Hematopoietic multipotent progenitor cell treated with erythropoietin and hydrocortisone succinate and interleukin-3 and kit ligand, for 15 days (in vitro differentiated cells): ENCODE measurements around the gene TANC1.
"Not testable (repeated sequence)": the region's sequence is repeated elsewhere in the genome, so short reads cannot be mapped to it uniquely, and the experiment has no call there.

Experiments used
- DNase-seq: peaks from one replicate; pipeline ENCODE4 v3.0.0-alpha.2; 2015; ENCODE audit warnings: low spot score

Gene TANC1

DNA sequence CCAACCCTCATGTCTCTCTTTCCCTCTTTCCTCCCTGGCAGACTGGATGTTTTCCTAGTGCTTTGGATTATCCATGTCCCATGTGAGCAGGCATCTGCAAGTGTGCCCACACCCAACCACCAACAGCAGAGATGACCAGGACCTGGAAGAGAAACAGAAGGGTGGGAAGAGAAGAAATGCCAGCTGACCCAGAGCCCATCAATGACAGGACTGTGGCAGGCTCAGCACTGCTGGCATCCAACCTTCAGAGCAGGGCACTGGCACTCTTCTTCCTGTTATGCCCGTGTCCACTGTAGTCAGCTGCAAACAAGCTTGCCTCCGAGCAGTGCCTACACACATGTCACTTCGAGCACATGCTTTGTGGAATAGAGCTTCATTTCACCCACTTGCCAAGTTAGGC lies 121.1 kb downstream of the TANC1 start:
- no peak for DNase-seq

DNA sequence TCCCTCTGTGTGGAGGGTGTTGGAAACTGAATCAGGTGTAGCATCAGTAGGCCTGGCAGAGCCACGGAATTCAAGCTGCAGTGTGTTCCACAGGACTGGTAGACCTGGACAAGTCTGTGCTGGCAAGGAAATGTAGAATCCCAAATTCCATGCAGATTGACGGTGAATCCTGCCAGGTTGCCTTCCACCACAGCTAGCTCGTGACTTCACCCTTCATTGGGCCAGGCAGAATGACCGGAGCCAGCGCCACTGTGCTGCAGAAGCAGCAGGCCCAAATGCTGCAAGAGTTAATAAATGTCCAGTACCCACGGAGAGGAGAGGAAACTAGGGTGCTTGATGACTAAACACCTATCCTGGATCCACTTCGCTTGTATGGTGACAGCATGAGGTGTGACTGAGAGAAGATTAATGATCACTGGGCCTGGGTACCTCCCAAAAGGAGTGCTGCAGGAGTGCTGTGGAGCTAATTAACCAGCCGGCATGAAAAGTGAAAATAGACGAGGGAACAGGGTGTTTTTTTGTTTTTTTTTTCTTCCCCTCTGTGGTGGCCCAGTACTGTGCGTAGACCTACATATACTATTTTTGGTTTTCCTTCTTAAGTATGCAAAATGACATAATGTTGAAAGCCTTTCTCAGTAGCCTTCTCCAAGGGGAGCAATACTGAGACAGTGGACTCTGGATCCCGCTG lies 122.2 kb downstream of the TANC1 start:
- DNase-seq, result no peak

DNA sequence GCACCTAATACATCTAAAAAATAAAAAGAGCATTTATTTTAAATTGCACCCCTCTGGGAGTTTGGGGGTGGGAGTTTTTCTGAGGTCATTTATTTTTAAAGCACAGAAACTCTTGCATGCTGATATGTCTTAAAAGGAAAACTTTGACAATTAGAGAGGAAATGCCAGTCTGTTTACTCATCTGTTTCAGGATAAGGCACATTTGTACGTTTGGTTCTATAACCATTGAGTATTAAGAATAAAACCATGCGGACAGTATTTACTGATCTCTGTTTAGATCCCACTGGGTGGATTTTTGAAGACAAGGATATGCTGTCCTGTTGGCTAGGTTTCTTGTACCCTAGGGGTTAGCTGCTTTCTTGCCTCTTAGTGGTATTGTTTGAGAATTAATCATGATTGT lies 122.9 kb downstream of the TANC1 start:
- DNase-seq, result no peak

DNA sequence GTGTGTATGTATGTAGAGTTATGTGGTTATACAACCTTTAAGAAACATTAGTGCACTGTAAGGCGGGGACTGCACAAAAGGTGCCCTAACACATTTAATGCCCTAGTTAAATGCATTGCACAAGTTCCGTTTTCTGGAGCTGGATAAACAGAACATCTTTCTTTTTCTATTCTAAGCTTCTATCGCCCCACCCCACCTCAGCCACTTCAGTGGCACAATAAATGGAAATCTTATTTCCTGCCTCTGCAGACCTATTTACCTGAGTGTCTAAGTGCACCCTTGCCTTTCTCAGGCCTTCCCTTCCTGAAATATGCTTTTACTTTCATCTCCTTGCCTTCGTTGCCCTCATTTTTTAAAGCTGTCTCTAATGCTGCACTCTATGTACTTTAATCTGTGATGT lies 123.5 kb downstream of the TANC1 start:
- no peak for DNase-seq

DNA sequence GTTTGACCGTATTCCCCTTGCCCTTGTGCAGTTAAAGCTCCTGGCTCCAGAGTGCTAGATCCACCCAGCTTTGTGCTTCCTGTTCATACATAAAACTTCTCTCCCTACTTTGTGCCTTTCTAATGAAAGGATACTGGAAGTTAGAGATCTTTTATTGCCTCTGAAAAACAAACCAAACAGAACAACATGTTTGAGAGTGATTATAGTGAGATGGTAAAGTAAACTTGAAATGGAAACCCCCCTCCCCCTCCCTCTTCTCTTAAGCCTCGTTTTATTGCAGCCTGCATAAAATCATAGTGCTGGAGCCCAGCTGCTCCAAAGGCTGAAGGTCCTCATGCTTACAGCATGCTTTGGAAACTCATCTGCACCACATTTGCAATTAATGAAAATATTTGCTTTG lies 125.1 kb downstream of the TANC1 start:
- no peak for DNase-seq

DNA sequence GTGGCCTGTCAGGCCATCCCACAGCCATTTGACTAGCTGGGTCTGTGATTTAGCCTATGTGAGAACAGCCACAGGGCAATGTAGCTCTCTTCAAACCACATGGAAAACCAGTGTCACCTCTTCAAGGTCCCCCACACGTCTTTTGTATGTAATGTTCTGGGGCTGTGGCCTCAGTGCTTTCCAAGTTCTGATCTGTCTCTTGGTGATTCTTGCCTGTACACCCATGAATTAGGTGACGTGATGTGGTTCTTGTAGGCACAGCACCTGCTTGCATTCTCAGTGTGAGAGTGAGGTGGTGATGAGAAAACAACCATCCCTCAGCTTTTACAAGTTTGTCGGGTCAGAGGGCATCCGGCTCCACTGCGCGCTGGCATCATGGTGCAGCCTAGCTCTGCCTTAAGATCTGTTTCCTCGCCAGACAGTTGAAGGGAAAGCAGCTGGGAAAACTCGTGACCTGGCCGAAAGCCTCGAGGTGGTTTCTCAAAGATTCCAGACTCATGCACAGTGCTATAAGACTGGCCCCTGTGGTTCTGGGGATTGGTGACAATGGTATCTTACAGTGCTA lies 125.8 kb downstream of the TANC1 start:
- no peak for DNase-seq

DNA sequence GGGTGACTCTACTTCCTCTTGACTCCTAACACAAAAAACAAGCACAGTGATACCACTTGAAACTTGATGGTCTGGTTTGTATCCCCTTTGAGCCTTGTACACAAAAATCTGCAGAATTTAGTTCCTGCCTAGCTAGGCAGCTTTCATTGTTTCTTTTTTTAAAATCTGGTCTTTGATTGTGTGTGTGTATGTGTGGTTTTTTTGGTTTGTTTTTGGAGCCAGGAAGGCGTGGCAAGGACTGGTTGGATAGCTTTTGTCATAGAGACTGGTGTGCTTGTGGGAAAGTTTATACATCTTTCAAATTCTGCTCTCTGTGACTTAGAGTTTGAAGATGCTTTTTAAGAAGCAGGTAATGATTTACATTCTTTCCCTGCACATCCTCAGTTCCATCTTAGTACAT lies 127.4 kb downstream of the TANC1 start:
- DNase-seq, result no peak

DNA sequence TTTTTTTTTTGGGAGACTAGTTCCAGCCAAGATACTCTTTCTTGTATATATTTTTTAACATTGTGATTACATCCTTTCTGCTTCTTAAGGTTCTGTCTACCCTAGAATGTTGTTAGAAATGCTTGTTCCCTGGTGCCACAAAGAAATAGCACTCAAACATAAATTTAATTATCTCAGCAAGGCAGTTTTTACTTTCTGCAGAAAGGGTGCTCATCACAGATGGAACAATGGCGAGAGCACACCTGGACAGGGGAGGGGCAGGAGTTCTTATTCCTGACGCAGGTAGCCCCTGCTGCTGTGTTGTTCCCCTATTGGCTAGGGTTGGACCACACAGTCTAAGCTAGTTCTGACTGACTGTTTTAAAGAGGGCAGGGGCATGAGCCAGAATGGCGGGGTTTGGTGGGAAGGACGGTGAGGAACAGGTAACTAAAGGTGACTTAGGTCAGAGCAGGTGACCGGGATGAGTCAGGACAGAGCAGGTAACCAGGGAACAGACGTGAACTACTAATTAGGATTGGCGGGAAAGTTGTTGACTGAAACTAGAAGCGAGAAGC lies 127.9 kb downstream of the TANC1 start:
- not testable (repeated sequence) for DNase-seq

DNA sequence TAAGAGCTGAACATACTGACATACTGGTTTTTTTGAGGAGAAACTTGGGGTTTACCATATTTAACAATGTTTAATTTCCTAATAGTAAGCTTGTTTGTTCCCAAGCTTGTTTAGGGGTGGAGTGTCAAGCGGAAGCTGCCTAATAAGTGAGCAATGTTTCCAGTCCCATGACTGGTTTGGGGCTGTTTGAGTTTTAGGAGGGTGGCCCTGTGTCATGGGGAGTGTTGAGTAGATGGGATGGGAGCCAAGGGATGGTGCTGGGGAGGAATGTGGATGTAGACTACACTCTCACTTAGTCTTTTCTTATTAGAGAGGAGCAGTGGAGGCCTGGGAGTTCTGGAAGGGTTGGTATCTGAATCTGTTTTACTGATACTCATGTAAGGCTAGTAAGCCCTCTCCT lies 128.5 kb downstream of the TANC1 start:
- DNase-seq, result no peak

DNA sequence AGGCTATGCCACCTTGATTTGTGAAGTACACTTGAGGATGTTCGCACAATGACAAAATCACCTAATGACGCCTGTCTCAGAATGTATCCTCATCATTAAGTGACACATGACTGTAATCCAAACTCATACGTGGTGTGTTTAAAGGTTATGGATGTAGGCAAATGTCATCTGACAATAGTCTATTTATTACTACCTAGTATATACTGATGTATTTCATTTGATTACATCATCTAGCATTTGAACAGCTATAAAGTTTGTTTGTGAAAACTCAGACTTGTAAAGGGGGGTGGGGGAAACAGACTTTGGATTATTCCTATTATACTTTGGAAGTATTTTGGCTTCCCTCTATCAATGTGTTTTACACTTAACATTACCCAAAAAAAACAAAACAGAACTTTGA lies 129.9 kb downstream of the TANC1 start:
- DNase-seq, result no peak

DNA sequence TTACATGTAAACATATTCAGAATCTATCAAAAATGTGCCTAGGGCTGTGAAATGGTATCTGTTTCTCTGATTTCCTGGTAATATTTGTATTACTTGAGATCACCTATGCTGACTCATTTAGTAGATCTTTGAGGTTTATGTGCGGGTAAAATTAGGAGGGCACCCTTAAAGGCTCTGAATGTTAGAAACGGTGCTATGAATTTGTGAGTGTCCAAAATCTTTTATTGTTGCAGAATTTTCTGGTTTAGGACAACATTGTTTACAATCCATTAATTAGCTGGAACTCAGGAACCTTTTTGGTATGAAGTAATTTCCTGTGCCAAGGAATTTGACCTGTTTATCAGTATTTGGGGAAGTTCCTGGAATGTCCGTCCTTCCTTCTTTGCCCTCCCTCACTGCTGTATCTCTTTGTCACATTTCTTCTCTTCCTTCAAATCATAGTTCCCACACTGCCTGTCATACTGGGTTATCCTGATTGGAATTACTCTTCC lies 130.5 kb downstream of the TANC1 start:
- no peak for DNase-seq

DNA sequence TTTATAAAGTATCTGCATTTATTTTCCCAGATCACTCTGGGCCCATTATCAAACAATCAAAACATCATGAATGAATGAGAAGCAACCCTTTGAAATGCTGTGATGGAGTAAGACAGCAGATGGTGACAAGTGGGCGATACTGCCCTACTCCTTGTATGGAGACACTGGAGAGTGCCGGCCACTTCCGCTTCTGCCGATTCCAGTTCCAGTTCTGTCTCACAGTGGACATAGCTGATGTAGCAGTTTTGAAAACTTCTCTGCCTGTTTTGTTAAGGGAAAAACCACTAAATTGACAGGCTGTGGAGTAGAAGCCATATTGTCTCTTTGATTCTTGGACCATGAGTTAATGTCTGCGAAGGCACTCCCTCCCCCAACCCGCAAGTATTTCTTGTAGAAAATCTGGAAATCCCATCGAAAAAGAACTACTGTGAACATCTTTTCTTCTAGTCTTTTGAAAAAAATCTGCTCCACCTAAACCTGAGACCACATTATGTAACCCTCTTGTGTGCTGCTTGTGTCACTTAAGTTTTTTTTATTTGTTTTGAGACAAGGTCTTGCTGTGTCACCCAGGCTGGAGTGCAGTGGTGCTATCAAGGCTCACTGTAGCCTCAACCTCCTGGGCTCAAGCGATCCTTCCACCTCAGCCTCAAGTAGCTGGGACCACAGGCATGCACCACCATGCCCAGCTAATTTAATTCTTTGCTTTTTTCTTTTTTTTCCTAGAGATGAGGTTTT lies 133.5 kb downstream of the TANC1 start:
- DNase-seq, result no peak

DNA sequence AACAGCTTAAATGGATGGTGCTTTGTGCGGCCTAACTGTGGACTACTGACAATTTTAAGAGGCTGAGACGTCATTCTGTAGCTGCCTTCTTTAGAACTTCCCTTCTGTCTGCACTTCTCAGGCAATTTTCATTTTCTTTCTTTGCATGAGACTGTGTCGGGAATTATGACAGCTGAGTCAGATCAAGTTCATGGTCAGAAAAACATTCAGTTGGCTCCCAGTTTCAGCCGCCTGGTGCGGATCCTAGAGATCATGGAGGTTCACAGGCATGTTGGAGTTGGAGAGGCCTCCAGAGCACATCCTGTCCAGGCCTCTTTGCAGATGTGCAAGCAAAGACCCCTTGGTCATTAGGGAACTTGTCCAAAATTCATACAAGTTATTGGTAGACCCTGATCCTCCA lies 135.0 kb downstream of the TANC1 start:
- no peak for DNase-seq

DNA sequence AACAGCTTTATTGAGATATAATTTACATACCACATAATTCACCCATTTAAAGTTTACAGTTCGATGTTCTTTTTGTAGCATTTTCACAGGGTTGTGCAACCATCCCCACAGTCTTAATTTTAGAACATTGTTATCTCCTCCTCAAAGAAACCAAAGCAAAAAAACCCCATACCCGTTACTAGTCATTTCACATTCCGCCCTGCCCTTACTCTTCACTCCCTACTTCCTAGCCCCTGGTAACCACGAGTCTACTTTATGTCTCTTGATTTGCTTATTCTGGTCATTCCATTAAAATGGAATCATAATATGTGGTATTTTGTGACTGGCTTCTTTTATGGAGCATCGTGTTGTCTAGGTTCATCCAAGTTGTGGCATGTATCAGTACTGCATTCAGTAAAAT lies 137.7 kb downstream of the TANC1 start:
- DNase-seq, result no peak

DNA sequence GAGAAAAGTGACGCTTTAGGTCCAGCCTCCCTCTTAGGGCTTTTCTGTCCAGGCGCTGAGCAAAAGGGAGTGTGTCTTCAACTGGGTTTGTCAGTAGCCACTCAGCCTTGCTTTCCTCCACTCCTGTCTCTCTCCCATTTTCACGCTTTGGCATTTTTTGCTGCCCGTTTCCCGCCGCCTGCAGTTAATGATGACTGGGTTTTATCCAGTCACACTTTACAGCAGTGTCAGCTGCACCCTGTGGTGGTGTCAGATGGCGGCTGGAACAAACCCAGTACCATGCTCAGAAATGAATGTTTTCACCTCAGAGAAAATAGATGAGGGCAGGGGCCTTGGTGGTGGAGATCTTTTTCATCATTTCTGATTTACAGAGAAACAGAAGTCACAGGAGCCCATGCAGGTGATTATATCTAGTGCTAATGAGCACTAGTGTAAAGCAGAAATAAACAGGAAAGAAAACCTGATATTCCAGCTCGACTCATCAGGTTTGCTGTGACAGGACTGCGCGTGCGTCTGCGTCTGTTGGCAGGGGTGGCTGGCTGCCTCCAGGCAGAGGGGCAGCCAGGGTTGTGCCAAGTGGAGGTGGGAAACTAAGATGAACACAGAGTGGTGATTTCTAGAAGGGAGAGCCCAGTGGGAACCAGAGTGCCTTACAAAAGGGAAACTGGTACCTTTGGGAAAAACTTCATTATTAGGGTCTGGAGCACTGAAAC lies 139.9 kb downstream of the TANC1 start:
- DNase-seq, result no peak

DNA sequence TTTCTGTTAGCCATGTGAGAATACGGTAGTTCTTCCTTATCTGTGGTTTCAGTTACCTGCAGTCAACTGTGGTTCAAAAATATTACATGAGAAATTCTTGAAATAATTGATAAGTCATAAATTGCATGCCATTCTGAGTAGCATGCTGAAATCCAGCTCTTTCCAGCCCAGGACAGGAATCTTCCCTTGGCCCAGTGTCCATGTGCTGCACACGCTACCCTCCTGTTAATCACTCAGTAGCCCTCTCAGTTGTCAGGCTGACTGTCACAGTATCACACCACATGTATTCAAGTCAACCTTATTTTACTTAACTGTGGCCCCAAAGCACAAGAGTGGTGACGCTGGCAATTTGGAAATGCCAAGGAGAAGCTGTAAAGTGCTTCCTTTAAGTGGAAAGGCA lies 141.1 kb downstream of the TANC1 start:
- no peak for DNase-seq

DNA sequence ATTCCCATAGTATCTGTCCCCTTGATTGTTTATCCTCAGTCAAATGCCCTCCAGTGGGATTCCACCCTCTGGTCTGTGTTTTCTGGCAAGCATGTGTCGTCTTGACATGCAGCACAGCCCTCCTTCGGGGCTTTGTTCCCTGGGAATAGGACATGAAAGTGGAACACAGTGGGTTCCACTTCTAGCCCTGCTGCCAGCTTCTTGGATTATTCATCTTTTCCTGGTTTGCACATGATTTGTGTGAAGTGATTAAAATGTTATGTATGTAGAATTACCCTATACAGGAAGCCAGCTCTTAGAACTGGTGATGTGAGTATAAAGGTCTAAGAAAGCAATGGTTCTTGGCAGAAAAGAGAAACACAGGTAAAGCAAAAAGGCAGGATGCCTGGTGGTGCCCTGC lies 142.3 kb downstream of the TANC1 start:
- no peak for DNase-seq

DNA sequence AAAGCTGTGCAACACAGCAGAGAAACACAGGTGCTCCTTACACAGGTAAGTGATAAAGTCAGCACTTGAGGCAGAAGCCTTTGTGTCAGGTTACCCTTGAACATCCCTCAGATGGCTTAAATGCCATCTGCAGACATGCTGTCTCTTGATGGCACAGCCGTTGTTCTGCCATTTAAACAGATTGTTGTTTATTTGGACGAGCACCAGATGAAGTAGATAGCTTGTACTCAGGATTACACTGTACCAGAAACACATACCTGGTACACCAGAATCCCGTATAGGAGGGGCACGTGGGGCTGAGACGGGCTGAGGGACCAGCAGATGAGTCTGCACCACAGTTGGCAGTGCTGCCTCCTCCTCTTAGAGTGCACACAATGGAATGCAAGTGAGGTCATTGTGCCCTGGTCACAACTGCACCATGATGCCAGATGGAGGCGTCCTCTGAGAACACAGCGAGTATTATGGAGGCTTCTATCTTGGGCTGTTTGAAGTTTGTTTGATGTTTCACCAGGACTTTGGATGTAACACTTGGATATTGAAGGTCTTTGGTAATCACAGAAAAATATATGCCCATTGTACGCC lies 143.0 kb downstream of the TANC1 start:
- no peak for DNase-seq

DNA sequence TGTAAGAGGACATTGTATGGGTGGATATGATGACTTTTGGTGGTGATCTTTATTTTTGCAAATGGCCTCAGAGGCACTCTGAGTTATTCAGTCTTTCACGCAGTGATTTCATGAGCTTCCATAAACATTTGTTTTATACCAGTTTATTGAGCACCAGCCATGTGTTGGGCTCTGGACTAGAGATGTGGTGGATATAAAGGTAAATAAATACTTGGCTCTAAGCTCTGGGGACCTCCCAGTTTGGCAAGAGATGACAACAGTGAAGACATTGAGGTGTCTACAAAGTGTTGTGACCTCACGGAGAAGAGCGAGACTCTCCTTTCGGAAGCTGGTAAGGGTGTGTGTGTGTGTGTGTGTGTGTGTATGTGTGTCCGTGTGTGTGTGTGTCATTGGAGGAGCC lies 146.4 kb downstream of the TANC1 start:
- DNase-seq, result no peak

DNA sequence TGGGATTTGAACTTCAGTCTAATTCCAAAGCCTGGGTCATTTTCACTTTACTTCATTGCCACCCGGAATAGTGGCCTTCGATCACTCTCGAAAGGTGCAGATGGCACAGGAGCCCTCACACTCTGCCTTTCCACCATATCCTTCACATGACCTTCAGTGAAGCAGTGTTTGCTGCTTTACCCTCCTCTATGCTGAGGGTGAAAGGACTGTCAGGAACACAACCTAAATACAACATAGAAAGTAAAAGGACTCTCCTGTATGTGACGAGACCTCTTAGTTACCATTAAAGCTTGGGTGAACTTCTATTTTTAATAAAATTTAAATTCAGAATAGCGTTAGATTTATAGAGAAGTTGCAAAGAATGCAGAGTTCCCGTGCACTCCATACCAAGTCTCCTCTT lies 148.5 kb downstream of the TANC1 start:
- no peak for DNase-seq

DNA sequence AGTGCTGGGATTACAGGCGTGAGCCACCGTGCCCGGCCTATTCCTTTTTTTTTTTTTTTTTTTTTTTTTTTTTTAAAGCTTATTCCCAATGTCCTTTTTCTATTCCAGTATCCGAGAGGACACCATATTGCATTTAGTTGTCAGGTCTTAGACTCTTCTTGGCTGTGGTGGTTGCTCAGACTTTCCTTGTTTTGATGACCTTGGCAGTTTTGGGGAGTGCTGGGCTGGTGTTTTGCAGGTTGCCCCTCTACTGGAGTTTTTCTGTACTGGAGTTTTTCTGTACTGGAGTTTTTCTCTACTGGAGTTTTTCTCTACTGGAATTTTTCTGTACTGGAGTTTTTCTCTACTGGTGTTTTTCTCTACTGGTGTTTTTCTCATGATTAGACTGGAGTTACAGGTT lies 149.2 kb downstream of the TANC1 start:
- DNase-seq, result no peak
